ENCODE results near the gene PLEKHB2.

GRCh38 chr2:131130298-131130596, 25.1 kb downstream of the PLEKHB2 start:
- no peak for TF ChIP-seq U2AF2 (optimal IDR thresholded peaks at IDR 0.05; ENCODE audit: low read depth, low read length)
- TF ChIP-seq, protein P1, sequence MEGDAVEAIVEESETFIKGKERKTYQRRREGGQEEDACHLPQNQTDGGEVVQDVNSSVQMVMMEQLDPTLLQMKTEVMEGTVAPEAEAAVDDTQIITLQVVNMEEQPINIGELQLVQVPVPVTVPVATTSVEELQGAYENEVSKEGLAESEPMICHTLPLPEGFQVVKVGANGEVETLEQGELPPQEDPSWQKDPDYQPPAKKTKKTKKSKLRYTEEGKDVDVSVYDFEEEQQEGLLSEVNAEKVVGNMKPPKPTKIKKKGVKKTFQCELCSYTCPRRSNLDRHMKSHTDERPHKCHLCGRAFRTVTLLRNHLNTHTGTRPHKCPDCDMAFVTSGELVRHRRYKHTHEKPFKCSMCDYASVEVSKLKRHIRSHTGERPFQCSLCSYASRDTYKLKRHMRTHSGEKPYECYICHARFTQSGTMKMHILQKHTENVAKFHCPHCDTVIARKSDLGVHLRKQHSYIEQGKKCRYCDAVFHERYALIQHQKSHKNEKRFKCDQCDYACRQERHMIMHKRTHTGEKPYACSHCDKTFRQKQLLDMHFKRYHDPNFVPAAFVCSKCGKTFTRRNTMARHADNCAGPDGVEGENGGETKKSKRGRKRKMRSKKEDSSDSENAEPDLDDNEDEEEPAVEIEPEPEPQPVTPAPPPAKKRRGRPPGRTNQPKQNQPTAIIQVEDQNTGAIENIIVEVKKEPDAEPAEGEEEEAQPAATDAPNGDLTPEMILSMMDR (IDR thresholded peaks at IDR 0.05 in 2 of 3, conservative IDR thresholded peaks at IDR 0.05 in 1 of 3; ENCODE audit: insufficient read depth in 2 of 3, low read depth in 1 of 3, low read length in 3 of 3) = no peak
- TF ChIP-seq TCF3 (CRISPR knock-in tag; IDR thresholded peaks at IDR 0.05) = no peak
- no peak for TF ChIP-seq SMARCB1 (IDR thresholded peaks at IDR 0.05; ENCODE audit: insufficient read length, low read depth)
- TF ChIP-seq BCL6 (CRISPR knock-in tag; IDR thresholded peaks at IDR 0.05) = no peak
- TF ChIP-seq, protein P2, sequence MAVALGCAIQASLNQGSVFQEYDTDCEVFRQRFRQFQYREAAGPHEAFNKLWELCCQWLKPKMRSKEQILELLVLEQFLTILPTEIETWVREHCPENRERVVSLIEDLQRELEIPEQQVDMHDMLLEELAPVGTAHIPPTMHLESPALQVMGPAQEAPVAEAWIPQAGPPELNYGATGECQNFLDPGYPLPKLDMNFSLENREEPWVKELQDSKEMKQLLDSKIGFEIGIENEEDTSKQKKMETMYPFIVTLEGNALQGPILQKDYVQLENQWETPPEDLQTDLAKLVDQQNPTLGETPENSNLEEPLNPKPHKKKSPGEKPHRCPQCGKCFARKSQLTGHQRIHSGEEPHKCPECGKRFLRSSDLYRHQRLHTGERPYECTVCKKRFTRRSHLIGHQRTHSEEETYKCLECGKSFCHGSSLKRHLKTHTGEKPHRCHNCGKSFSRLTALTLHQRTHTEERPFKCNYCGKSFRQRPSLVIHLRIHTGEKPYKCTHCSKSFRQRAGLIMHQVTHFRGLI (CRISPR knock-in tag; IDR thresholded peaks at IDR 0.05) = no peak
- TF ChIP-seq ZNF589 (CRISPR knock-in tag; IDR thresholded peaks at IDR 0.05; ENCODE audit: low read depth) = no peak
- TF ChIP-seq EP300 (IDR thresholded peaks at IDR 0.05; ENCODE audit: low read length) = no peak
- no peak for TF ChIP-seq ESRRB (CRISPR knock-in tag; IDR thresholded peaks at IDR 0.05; ENCODE audit: borderline replicate concordance)
- TF ChIP-seq ZNF707 (CRISPR knock-in tag; conservative IDR thresholded peaks at IDR 0.05) = no peak
- no peak for TF ChIP-seq PML (IDR thresholded peaks at IDR 0.05; ENCODE audit: low read length)
- no peak for TF ChIP-seq HDAC2 (IDR thresholded peaks at IDR 0.05)
- TF ChIP-seq CREB1 (IDR thresholded peaks at IDR 0.05) = no peak
- no peak for TF ChIP-seq CREB1 (CRISPR knock-in tag; IDR thresholded peaks at IDR 0.05)
